ENCODE data around the gene CDH23. TPM values are rescaled to one million over a fixed set of nuclear protein-coding genes. Genes with fewer than 3 reads are reported as not detected.

CDH23 gene
- polyA plus RNA-seq, 3 donors: 2.0 to 21.1 (median 15.5) TPM

DNA sequence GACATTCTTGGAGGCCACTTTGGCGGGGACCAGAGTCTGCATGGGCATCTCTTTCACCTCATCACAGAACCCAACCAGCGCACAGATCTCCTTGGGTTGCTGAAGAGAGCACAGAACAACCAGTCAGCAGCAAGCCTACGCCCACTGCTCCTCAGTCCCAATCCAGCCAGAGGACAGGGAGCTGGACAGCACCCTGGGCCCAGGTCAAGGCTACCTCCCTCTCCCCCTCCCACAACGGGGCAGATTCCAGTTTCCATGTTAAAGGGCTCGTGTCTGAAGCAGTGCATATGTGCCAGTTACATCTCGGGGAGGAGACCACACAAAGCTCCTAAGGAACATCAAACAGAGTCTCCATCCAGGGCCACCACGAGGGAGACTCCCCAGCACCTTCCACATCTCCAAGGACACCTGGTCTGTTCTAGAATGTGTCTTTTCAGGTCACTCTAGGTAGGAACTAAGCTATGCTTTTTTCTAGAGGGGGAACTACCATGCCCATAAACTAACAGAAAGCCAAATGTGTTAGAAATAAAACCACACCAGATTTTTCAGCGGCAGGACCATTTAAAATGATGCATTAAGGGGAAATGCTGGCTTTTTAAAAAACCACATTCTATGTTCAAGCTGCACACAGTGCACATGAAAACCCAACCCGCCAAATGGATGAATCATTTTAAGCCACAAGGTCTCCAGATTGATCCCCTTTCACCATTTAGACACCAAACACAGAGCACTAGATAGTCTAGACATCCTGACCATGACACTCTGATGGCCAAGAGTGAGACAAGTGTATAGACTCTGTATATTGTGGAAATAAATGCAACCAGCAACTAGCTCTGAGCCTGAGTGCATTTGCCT is 425.4 kb downstream of the CDH23 start:
- H3K27ac ChIP-seq (ENCODE audit: low read depth, low read length): no peak overlapping the region
- WGBS, 3 donors: 79 to 81% (median 79%) methylated on average over 9 of the region's 9 CpGs

GRCh38 chr10:71823356-71823755 is 426.6 kb downstream of the CDH23 start:
- no peak overlapping the region for H3K27ac ChIP-seq (ENCODE audit: low read depth, low read length)
- WGBS, 3 donors: 71 to 89% (median 82%) methylated on average over 4 of the region's 4 CpGs

DNA sequence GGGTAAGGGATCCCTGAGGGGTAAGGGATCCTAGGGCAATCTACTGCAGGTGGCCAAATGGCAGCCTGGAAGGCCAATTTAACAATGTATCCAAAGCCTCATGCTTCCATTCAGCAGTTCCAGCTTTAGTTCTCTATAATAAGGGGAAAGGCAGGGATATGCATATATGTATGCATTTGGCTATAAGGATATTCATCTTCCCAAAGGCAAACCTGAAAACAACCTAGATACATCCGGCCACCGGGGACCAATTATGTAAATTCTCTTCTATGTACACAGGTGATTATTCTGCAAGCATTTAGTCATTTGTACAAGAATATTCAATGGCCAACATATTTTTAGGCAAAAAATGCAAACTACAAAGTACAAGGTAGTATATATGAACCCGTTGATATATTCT is 427.6 kb downstream of the CDH23 start:
- no peak overlapping the region for H3K27ac ChIP-seq (ENCODE audit: low read depth, low read length)
- WGBS, 3 donors: 90 to 96% (median 95%) methylated on average over 3 of the region's 3 CpGs

GRCh38 chr10:71825217-71825616 is 428.5 kb downstream of the CDH23 start:
- no peak overlapping the region for H3K27ac ChIP-seq (ENCODE audit: low read depth, low read length)
- 81 to 84% (median 84%) methylated on average over 11 of the region's 11 CpGs for WGBS, 3 donors

- no peak overlapping the region for H3K27ac ChIP-seq (ENCODE audit: low read depth, low read length)
- 76 to 80% (median 79%) methylated on average over 6 of the region's 6 CpGs for WGBS, 3 donors
Observed at GRCh38 chr10:71827852-71828251, 431.1 kb downstream of the CDH23 start.

- 93 to 96% (median 95%) methylated on average over 7 of the region's 7 CpGs for WGBS, 3 donors
- no peak overlapping the region for H3K27ac ChIP-seq (ENCODE audit: low read depth, low read length)
Observed at GRCh38 chr10:71828702-71829101, 432.0 kb downstream of the CDH23 start.

DNA sequence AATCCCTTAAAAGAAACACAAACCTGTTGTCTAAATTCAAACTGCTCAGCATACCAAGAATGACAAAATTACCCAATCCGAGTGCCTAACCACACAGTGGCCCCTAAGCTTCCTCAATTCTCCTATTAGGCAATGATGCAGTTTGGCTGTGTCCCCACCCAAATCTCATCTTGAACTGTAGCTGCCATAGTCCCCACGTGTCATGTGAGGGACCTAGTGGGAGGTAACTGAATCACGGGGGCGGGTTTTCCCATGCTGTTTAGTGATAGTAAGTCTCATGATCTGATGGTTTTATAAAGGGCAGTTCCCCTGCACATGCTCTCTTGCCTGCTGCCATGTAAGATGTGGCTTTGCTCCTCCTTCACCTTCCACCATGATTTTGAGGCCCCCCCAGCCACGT is 432.5 kb downstream of the CDH23 start:
- 54 to 82% (median 60%) methylated on average over 5 of the region's 5 CpGs for WGBS, 3 donors
- H3K27ac ChIP-seq (ENCODE audit: low read depth, low read length): no peak overlapping the region

DNA sequence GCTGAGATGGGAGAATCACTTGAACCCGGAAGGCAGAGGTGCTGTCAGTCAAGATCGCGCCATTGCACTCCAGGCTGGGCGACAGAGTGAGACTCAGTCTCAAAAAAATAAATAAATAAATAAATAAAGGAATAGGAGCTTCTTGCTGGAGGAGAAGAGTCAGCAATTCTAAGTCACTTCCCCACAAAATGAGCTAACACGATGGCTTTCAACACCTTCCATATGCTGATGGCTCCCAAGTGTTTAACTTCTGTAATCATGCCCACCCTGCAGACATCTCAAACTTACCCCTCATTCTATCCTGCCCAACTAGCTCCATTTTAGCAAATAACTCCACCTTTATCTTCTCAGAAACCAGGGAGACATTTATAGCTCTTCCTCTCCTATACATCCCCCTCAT is 433.2 kb downstream of the CDH23 start:
- 88 to 94% (median 92%) methylated on average over 5 of the region's 5 CpGs for WGBS, 3 donors
- H3K27ac ChIP-seq (ENCODE audit: low read depth, low read length): no peak overlapping the region

DNA sequence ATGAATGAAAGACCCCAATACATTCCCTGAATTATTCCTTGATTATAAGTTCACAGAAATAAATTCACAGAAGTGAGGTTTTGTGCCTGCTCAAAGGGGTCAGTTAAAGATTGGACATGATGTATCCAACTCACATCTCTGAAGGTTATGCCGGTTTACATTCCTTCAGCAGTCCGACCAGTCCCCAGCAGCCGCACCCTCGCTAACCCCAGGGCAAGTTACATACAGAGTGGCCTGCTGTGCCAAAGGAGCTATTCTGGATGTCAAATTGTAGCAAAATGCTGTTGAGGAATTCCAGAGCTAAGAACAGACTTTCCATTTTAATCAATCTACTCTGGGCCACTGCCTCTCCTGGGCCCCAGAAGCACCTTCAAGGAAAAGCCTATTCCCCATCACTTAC is 434.0 kb downstream of the CDH23 start:
- WGBS, 3 donors: 85 to 96% (median 86%) methylated on average over 4 of the region's 4 CpGs
- no peak overlapping the region for H3K27ac ChIP-seq (ENCODE audit: low read depth, low read length)

- H3K27ac ChIP-seq (ENCODE audit: low read depth, low read length): no peak overlapping the region
- WGBS, 3 donors: 87 to 91% (median 91%) methylated on average over 19 of the region's 19 CpGs
Observed at GRCh38 chr10:71831646-71832552, 435.2 kb downstream of the CDH23 start.

GRCh38 chr10:71832967-71833366 is 436.2 kb downstream of the CDH23 start:
- WGBS, 3 donors: 80 to 87% (median 81%) methylated on average over 5 of the region's 5 CpGs
- H3K27ac ChIP-seq (ENCODE audit: low read depth, low read length): no peak overlapping the region

DNA sequence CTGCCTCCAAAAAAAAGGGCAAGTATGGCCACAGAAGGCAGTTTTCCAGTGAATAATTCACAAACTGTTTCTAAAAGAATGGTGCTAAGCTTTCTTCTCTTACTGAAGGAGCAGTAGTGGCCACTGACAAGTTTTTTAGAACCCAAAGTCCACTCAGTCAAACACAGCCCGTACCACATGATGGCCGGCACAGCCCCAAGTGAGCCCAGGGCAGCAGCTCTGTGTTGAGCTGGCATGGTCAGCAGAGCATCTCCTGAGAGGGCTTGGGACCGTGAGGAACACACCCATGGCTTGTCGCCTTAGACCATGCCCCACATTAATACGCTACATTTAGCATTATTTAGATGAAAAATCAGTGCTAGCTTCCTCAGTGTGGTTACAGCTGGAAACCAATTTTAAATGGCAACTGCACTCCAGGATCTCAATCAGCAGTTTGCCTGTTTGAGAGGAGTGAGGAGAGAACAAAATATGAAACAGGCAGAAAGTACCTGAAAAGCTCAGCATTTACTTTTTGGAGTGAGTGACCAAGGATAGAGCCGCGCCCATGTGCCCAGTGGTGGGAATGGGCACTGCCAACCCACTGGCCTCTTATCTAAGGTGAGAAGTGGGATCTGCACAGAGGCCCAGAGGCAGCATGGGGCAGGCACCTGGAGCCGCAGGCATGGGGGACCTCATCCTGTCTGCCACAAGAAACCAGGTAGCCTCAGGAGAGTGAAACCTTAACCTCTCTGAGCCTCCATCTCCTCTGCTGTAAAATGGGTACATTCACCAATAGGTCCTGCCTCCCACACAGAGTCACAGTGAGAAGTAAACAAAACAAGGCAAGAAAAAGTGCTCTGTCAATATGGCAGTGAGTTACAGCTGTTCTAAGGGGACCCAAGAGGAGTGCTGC is 437.0 kb downstream of the CDH23 start:
- WGBS, 3 donors: 94 to 97% (median 94%) methylated on average over 8 of the region's 8 CpGs
- no peak overlapping the region for H3K27ac ChIP-seq (ENCODE audit: low read depth, low read length)

- 92 to 95% (median 92%) methylated on average over 14 of the region's 14 CpGs for WGBS, 3 donors
- no peak overlapping the region for H3K27ac ChIP-seq (ENCODE audit: low read depth, low read length)
Observed at GRCh38 chr10:71834343-71834674, 437.6 kb downstream of the CDH23 start.

GRCh38 chr10:71835671-71836595 is 439.2 kb downstream of the CDH23 start:
- no peak overlapping the region for H3K27ac ChIP-seq (ENCODE audit: low read depth, low read length)
- WGBS, 3 donors: 40 to 51% (median 47%) methylated on average over 11 of the region's 11 CpGs

- 47 to 67% (median 57%) methylated on average over 4 of the region's 4 CpGs for WGBS, 3 donors
- no peak overlapping the region for H3K27ac ChIP-seq (ENCODE audit: low read depth, low read length)
Observed at GRCh38 chr10:71836596-71836974, 439.9 kb downstream of the CDH23 start.

DNA sequence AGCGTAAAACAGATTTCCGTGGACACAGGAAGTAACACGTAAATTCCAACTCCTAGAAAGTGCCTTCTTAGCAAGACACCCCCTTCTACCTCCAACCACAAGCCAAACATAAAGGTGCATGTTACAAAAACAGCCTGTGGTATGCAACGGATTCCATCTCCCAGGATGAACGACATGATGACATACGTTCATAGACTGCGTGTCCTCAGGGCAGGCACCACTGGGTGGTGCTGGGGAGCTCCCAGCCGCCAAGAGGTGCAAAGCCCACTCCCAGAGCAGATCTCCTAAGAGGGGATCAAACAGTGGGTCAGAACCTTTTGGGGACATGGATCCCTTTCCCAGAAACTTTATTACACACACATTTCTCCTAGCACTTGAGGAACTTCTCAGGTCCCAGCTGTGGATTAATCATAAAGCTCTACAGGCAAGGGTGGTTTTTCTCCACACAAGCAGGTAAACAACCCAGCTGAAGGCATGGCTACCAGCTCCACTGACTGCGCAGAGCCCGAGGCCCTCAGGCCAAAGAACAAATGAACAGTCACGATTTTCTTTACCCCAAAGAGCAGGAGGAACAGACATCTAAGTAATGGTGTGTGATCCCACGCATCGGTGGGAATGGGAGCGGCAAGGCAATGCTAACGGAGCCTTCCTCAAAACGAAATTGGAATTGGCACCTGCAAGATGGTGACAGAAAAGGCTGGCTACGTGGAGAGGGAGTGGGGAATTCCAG is 440.5 kb downstream of the CDH23 start:
- no peak overlapping the region for H3K27ac ChIP-seq (ENCODE audit: low read depth, low read length)
- 64 to 78% (median 68%) methylated on average over 17 of the region's 17 CpGs for WGBS, 3 donors
